T-helper 1 cell (primary cell): ENCODE measurements around the gene WIPF3.
"Not testable (repeated sequence)": the region's sequence is repeated elsewhere in the genome, so short reads cannot be mapped to it uniquely, and the experiment has no call there.

Experiments
- DNase-seq, 5 donors: peaks; one replicate each; pipeline ENCODE4 v3.0.0-alpha.2; 2012 to 2020

Gene WIPF3

GRCh38 chr7:29883462-29884398 is 77.4 kb downstream of the WIPF3 start:
- DNase-seq, result no peak

GRCh38 chr7:29884399-29885272 is 78.3 kb downstream of the WIPF3 start:
- no peak for DNase-seq

GRCh38 chr7:29885626-29886025 is 79.3 kb downstream of the WIPF3 start:
- no peak for DNase-seq

GRCh38 chr7:29886827-29887226 is 80.5 kb downstream of the WIPF3 start:
- no peak for DNase-seq

GRCh38 chr7:29888006-29888405 is 81.7 kb downstream of the WIPF3 start:
- no peak for DNase-seq

- no peak for DNase-seq
These were observed 83.0 kb downstream of the WIPF3 start for GRCh38 chr7:29889288-29889687.

GRCh38 chr7:29890251-29890650 is 83.9 kb downstream of the WIPF3 start:
- DNase-seq, result no peak

GRCh38 chr7:29890786-29891185 is 84.5 kb downstream of the WIPF3 start:
- DNase-seq, result not testable (repeated sequence)

- DNase-seq, result no peak
These were observed 85.5 kb downstream of the WIPF3 start for GRCh38 chr7:29891766-29892165.

- DNase-seq, result no peak
These were observed 85.9 kb downstream of the WIPF3 start for GRCh38 chr7:29892231-29892630.

GRCh38 chr7:29893351-29893965 is 87.2 kb downstream of the WIPF3 start:
- DNase-seq, result no peak

GRCh38 chr7:29894256-29894655 is 87.9 kb downstream of the WIPF3 start:
- DNase-seq, result no peak

GRCh38 chr7:29895559-29895958 is 89.3 kb downstream of the WIPF3 start:
- DNase-seq, result no peak

- no peak for DNase-seq
These were observed 90.5 kb downstream of the WIPF3 start for GRCh38 chr7:29896685-29897411.

- DNase-seq, result no peak
These were observed 92.0 kb downstream of the WIPF3 start for GRCh38 chr7:29898301-29898700.

- no peak for DNase-seq
These were observed 94.4 kb downstream of the WIPF3 start for GRCh38 chr7:29900745-29901144.

GRCh38 chr7:29906200-29907022 is 100.1 kb downstream of the WIPF3 start:
- no peak for DNase-seq

- DNase-seq, result no peak
These were observed 107.9 kb downstream of the WIPF3 start for GRCh38 chr7:29914180-29914579.

GRCh38 chr7:29915481-29916215 is 109.3 kb downstream of the WIPF3 start:
- DNase-seq, result no peak

- no peak for DNase-seq
These were observed 111.3 kb downstream of the WIPF3 start for GRCh38 chr7:29917641-29918040.

- DNase-seq, result no peak
These were observed 112.5 kb downstream of the WIPF3 start for GRCh38 chr7:29918850-29919249.
